Measurements from ENCODE around the gene MS4A14. TPM values are rescaled to one million over a fixed set of nuclear protein-coding genes. Genes with fewer than 3 reads are reported as not detected.

Gene MS4A14
- total and polyA plus RNA-seq, 9 of the 15 experiments (the other 6 are each of a cell fraction or from before 2014, with no cell fraction given): not detected

- no peak for TF ChIP-seq RREB1 (CRISPR knock-in tag; IDR thresholded peaks at IDR 0.05)
- no peak for TF ChIP-seq GTF2B (IDR thresholded peaks at IDR 0.05; ENCODE audit: extremely low read depth, insufficient read length)
- no peak for TF ChIP-seq EP400 (IDR thresholded peaks at IDR 0.05)
- TF ChIP-seq ZNF174 (CRISPR knock-in tag; IDR thresholded peaks at IDR 0.05): no peak
- TF ChIP-seq TSHZ1 (CRISPR knock-in tag; IDR thresholded peaks at IDR 0.05): no peak
- TF ChIP-seq ZBTB2 (IDR thresholded peaks at IDR 0.05): no peak
- no peak for TF ChIP-seq ARID4B (CRISPR knock-in tag; IDR thresholded peaks at IDR 0.05)
Observed at GRCh38 chr11:60396799-60397198, 540 bp downstream of the MS4A14 start (continued).

Data from K562 (cell line).